HG03064 (cell line): ENCODE data around the gene LAMP1.
"Not testable (repeated sequence)": the region's sequence is repeated elsewhere in the genome, so short reads cannot be mapped to it uniquely, and the experiment has no call there.

Experiments used
- ATAC-seq: cut with Tn5 transposase; IDR thresholded peaks from one replicate; pipeline ENCODE4 v1.9.1; 2021; ENCODE audit warnings: low read depth; ENCODE audit not compliant: unreplicated experiment

LAMP1 gene

DNA sequence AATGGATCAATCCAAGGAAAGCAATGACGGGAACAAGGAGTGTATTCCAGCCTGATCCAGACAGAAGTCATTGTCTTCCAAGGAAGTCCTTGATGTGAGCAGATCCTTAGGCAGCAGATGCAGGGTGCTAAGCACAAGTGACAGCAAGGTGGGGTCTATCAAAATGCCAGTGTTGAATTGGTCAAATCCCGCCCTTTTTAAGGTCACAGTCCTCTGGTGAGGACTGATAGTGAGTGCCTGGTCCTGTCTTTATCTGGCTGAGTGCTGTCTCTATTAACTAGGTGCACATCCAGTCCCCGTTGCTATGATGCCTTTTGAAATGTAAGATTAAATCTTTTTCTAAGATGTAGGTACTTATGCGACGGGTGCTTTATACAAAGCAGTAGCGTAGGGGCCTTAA is 1.3 kb upstream of the LAMP1 start:
- no peak for ATAC-seq

DNA sequence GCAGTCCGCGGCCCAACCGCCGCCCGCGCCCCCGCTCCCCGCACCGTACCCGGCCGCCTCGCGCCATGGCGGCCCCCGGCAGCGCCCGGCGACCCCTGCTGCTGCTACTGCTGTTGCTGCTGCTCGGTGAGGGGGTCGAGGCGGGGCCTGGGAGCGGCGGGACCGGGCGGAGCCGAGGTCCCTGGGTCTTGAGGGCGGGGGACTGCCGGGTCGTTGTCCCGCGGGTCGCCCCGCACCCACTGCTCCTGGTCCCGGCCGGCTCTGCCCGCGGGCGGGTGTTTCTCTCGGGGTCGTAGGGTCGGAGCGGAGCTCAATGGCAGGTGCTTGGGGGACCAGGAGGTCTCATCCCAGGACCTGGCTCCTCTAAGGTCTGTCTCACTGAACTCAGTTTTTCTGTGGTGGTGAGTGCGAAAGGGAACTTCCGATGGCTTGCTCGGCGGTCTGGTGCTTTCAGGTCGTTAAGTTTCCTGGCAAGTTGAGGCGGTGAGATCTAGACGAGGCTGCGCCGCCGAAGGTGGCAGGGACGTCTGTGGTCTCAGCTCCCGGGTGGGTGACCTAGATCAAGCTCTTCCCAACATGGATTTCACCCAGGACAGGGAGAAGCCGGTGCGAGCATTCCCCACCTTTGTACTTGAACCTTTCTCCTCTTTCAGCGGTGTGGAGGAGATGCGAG is 467 bp downstream of the LAMP1 start:
- ATAC-seq = peak; percentile 38

DNA sequence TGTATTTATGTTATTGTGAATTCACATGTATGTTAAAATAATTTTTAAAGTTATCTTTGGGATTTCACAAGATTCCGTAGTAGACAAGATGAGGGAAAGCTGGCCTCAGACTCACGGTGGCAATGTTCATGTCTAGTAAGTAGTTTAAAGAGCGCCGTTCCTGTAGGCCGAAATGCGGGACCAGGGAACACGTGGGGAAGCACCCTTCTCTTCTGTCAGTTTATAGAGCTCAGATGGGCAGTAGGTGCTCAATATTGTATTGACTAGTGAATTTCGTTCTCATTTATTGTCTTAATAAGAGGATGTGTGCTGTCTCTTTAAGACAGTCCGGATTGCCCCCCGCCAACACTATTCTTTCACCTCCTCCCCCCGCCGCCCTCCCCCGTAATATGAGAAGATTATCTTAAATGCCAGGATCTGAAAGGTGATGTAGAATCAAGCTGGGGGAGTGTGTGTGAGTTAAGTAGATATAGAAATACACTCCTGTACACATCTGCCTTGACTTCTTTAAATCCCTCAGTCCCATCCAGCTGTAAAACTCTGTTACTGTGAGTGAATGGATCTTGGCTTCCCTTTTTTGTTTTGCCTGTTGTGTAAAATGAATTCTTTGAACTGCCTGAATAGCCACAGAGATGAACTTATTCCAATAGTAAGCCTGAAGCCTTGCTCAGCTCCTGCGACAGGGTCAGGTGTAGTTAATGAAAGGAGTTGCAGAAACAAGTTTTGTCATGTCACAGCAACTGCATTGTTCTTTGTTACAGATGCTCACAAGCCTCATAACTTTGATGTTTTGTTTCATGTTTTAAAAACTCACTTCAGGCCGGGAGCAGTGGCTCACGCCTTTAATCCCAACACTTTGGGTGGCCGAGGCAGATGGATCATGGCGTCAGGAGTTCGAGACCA is 1.3 kb downstream of the LAMP1 start:
- no peak for ATAC-seq

DNA sequence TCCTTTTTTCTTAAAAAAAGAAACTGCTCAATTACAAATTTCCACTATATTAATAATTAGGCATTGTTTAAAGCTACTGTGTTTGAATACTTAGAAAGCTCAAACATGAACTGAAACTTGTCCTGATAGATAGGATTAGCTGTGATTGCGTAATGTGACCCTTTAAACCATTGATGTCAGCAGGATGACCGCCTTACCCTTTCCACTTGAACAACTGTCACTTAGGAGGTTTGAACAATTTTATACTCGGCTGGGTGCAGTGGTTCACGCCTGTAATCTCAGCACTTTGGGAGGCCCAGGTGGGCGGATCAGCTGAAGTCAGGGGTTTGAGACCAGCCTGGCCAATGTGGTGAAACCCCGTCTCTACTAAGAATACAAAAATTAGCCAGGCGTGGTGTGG is 2.9 kb downstream of the LAMP1 start:
- no peak for ATAC-seq

DNA sequence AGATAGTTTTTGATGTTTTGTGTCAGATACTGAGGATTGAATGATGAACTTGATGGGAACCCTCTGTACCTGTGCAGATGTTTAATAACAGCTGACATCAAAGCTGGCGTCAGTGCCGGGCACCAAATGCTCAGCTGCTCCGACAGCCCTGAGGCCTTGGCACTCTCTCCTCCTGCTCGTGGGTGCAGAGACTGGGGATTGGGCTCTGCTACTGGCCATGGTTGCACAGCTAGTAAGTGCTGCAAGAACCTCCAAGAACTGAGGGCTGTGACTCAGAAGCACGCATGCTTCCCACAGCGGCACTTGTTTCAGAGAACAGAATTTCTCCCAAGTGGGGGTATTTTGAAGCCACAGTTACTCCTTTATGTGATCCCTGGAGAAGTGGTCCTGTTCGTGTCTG is 5.9 kb downstream of the LAMP1 start:
- no peak for ATAC-seq

DNA sequence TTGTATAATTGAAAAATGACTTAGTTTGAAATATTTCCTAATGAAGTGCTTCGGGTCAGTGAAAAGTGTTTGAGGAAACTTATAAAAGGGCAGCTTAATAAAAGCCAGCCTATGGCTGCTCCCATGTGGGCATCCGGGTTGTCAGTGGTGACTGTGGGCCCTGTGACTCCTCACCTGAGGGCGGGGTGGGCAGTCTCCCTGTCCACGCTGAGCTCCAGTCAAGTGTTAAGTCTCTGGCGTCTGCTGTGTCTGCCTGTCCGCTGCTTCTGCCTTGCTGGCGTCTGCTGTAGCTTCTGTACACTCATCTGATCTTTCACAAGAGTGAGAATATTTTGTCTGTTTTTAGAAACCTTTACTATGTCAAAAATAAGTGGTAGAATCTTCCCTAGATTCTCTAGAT is 7.1 kb downstream of the LAMP1 start:
- no peak for ATAC-seq

DNA sequence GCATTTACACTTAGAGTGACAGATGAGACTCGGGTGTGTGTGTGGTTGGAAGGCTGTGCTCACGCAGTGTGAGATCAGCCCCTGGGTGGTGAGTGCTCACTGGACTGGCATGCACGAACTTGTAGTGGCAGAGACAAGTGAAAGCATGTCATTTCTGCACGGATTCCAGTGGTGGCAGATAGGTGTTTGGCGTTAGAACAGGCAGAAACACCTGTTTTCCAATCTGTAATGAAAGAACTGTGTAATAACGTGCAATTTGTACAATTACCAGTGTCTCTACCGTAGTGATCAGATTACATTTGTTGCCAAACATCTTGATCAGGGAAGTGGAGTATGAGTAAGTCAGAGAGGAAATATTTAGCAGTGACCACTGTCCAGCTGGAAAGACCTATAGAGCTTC is 8.2 kb downstream of the LAMP1 start:
- ATAC-seq = no peak

DNA sequence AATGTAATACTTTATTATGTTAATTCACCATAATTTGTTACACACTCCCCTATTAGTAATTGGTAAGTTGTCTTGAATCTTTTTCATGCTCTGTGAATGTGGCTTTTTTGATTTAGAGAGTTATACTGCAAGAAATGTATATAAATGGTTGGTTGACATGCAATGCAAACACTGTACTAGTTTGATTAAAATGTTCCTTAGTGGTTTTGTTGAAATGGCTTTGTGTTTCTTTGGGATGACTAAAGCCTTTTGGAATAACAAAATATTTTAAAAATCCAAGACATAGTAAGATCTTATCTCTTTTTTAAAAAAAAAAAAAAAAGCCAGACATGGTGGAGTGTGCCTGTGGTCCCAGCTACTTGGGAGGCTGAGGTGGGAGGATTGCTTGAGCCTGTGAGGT is 10.5 kb downstream of the LAMP1 start:
- ATAC-seq = no peak

DNA sequence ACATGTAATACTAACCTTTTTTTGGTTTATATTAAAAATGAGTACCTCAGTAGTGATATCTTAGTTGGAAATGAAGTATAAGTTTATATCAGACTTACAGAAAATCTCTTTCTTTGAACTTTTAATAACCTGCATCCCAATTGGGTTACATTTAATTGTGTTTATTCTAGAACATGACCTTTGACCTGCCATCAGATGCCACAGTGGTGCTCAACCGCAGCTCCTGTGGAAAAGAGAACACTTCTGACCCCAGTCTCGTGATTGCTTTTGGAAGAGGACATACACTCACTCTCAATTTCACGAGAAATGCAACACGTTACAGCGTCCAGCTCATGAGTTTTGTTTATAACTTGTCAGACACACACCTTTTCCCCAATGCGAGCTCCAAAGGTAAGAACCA is 12.4 kb downstream of the LAMP1 start:
- no peak for ATAC-seq

DNA sequence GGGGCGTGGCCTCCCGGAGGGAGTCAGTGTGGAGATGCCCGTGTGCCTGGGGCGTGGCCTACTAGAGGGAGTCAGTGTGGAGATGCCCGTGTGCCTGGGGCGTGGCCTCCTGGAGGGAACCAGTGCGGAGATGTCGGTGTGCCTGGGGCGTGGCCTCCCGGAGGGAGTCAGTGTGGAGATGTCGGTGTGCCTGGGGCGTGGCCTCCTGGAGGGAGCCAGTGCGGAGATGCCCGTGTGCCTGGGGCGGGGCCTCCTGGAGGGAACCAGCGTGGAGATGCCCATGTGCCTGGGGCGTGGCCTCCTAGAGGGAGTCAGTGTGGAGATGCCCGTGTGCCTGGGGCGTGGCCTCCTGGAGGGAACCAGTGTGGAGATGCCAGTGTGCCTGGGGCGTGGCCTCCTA is 17.1 kb downstream of the LAMP1 start:
- not testable (repeated sequence) for ATAC-seq

DNA sequence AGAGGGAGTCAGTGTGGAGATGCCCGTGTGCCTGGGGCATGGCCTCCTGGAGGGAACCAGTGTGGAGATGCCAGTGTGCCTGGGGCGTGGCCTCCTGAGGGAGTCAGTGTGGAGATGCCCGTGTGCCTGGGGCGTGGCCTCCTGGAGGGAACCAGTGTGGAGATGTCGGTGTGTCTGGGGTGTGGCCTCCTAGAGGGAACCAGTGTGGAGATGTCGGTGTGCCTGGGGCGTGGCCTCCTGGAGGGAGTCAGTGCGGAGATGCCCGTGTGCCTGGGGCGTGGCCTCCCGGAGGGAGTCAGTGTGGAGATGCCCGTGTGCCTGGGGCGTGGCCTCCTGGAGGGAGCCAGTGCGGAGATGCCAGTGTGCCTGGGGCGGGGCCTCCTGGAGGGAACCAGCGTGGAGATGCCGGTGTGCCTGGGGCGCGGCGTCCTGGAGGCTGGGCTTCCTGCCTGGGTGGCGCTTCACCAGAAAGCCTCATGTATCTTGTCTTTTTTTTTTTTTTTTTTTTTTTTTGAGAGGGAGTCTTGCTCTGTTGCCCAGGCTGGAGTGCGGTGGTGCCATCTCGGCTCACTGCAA is 17.9 kb downstream of the LAMP1 start:
- ATAC-seq = not testable (repeated sequence)

DNA sequence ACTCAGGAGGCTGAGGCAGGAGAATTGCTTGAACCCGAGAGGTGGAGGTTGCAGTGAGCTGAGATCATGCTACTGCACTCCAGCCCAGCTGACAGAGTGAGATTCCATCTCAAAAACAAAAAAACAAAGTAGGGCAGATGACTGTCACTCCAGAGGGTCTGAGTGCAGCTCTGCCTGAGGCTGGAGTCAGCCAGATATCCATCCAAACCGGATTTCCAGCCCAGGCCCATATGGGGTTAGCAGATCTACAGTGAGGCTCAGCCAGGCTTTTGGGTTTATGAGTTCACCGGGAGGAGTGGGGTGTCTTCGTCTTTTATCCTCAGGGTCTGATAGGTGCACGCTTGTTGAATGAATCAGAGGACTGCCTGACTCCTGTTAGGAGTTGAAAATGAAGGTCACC is 19.0 kb downstream of the LAMP1 start:
- ATAC-seq = no peak

DNA sequence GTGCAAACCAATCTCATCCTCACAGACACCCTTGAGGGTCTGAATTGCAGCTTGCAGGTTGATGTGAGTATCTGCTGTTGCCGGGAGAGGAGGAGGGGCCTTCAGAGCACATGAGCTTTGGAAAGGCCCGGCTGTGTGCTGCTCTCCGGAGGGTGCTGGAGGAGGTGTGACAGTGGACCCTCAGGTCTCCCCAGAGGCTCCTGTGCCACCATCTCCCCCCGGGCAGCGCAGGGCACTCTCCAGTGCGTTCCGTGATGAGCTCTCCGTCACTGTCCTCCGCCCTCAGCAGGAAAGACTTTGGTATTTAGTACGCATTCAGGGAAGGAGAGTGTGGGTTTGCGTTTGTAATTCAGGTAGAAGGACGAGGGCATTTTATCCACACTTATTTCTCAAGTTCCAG is 20.0 kb downstream of the LAMP1 start:
- ATAC-seq = no peak

DNA sequence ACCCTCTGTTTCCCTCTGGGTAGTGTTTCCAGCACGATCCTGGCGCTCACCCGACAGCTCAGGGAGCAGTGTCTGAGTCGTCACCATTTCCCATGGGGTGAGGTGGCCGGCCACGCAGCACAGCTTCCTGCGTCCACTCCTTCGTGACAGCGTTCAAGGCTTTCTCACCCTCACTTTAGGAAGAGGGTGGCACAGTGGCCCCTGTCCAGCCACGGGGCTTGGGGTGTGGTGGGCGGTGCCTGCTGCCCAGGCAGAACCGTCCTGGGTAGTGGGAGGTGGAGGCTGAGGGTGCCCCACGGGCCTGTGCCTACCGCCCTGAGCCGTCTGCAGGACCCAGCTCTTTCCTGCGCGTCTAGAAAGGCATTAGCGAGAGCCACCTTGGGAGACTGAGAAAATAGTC is 21.9 kb downstream of the LAMP1 start:
- ATAC-seq = no peak

DNA sequence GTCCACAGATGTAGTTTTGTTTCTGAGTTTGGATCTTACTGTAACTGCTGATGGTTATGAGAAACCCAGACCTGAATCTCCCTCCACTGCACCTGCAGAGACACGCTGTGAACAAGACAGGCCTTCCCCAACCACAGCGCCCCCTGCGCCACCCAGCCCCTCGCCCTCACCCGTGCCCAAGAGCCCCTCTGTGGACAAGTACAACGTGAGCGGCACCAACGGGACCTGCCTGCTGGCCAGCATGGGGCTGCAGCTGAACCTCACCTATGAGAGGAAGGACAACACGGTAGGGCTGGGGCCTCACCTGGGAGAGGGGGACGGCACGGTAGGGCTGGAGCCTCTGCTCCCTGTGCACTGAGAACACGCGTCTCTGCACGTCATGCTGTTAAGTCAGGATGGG is 22.3 kb downstream of the LAMP1 start:
- ATAC-seq = no peak

DNA sequence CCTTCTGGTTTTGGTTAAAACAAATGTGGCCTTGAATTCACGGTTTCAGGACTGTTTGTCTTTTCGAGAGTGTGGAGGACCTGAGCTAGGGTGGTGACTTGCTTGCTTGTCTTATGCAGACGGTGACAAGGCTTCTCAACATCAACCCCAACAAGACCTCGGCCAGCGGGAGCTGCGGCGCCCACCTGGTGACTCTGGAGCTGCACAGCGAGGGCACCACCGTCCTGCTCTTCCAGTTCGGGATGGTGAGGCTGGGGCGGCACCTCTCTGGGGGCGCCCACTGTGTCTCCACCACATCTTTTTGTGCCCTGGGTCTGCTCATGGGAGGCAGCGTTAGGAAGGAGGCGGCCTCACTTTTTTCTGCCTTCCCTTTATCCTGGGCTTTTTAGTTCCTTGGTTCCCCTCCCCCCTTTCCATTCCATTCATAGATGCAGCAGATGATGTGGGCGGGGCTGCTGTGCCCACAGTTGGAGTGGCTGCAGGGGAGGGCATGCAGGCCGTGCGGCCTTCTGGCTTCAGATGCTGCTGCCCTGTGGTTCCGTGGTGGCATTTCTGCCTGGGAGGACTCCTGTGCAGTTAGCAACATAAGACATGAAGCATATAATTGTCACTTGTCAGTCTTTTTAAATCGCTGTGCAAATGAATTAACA is 23.3 kb downstream of the LAMP1 start:
- ATAC-seq = no peak

DNA sequence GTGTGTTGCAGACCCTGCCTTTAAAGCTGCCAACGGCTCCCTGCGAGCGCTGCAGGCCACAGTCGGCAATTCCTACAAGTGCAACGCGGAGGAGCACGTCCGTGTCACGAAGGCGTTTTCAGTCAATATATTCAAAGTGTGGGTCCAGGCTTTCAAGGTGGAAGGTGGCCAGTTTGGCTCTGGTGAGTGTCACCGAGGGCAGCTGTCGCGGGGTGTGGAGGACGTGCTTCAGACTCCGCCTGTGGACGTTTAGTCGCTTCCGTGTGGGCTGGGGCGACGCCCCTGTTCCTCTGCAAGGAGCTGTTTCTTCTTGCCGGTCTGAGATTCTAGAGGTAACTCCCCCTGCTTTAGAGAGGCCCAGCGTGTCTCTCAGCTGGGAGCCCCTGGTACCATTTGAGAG is 24.5 kb downstream of the LAMP1 start:
- ATAC-seq = no peak

DNA sequence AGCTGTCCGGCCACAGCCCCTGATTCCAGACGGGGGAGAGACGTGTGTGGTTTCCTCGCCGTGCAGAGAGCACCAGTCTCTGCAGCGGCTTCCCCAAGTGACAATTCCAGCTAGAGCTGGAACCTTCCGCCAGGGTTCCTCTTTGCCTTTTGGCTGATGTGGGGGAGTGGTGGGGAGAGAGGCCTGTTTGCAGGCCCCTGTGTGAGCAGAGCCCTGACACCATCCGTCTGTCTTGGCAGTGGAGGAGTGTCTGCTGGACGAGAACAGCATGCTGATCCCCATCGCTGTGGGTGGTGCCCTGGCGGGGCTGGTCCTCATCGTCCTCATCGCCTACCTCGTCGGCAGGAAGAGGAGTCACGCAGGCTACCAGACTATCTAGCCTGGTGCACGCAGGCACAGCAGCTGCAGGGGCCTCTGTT is 25.0 kb downstream of the LAMP1 start:
- no peak for ATAC-seq

DNA sequence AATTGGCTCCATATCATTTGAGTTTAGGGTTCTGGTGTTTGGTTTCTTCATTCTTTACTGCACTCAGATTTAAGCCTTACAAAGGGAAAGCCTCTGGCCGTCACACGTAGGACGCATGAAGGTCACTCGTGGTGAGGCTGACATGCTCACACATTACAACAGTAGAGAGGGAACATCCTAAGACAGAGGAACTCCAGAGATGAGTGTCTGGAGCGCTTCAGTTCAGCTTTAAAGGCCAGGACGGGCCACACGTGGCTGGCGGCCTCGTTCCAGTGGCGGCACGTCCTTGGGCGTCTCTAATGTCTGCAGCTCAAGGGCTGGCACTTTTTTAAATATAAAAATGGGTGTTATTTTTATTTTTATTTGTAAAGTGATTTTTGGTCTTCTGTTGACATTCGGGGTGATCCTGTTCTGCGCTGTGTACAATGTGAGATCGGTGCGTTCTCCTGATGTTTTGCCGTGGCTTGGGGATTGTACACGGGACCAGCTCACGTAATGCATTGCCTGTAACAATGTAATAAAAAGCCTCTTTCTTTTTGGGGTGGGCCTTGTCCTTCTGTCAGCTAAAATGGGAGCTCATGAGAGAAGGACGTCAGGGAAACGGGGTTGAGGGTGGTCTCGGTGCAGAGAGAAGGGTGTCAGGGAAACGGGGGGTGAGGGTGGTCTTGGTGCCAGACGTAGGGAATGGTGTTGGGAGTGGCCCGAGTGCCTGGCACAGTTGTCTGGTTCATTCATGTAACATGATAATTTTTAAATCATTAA is 26.0 kb downstream of the LAMP1 start:
- ATAC-seq = no peak

DNA sequence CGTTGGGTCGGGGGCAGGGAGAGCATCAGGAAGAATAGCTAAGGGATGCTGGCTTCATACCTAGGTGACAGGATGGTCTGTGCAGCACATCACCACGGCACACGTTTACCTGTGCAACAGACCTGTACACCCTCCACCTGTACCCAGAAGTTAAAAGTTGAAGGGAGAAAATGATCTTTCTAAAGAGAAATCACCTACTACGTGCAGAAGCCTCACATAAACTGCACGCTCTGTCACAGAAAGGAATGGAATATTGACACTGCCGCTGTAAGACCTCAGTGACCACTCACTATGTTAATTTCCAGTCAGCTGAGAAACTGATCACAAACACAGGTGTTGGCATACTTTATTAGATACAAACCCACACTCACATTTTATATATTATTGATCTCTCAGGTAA is 26.8 kb downstream of the LAMP1 start:
- no peak for ATAC-seq

DNA sequence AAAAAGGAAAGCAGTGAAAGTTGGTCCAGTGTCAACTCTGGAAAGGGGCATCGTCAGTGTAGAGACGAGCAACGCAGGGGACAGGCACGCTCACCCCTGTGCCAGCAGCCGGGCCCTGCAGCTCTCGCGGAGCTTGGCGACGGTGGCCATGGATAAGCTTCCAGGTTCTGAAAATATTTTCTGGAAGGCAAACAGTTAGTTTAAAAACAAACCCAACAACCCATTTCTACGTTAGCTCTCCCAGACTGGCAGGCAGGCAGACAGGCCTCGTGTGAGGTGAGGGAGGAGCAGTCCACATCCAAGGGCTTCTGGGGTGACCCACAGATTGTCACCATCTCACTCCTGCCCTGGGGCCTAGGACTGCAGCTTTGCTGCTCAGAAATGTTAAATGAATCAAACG is 27.4 kb downstream of the LAMP1 start:
- no peak for ATAC-seq
